Choroid plexus epithelial cell (primary cell): ENCODE measurements around the gene PEX10.
A peak's percentile ranks its signal among the peaks of the same experiment; 100 is the strongest.

Experiments
- DNase-seq: peaks from one replicate; pipeline ENCODE4 v3.0.0-alpha.2; 2010; ENCODE audit warnings: low read depth
- H3K4me3 ChIP-seq: 2 replicates; pipeline ENCODE4 v1.5.1; 2011; ENCODE audit warnings: low read depth, mild to moderate bottlenecking, control low read depth, low read length, moderate library complexity
- CTCF ChIP-seq: conservative IDR thresholded peaks from 2 replicates; pipeline ENCODE4 v1.5.1; 2011; ENCODE audit warnings: low read depth, mild to moderate bottlenecking, control low read depth, inconsistent platforms, low read length, moderate library complexity

The PEX10 gene

GRCh38 chr1:2455757-2456156 lies 43.4 kb upstream of the PEX10 start:
- no peak for DNase-seq
- H3K4me3 ChIP-seq, result no peak overlapping the region
- TF ChIP-seq CTCF, result no peak

- H3K4me3 ChIP-seq, result no peak overlapping the region
- TF ChIP-seq CTCF, result no peak
- no peak for DNase-seq
These were observed 41.9 kb upstream of the PEX10 start for GRCh38 chr1:2454227-2454626.

- H3K4me3 ChIP-seq, result no peak overlapping the region
- no peak for DNase-seq
- no peak for TF ChIP-seq CTCF
These were observed 40.6 kb upstream of the PEX10 start for GRCh38 chr1:2452932-2453315.

GRCh38 chr1:2452201-2452931 lies 40.0 kb upstream of the PEX10 start:
- DNase-seq, result no peak
- H3K4me3 ChIP-seq, result no peak overlapping the region
- no peak for TF ChIP-seq CTCF

- DNase-seq, result peak; percentile 61
- H3K4me3 ChIP-seq, result no peak overlapping the region
These were observed 39.4 kb upstream of the PEX10 start for GRCh38 chr1:2451741-2452140.

GRCh38 chr1:2449636-2450454 lies 37.5 kb upstream of the PEX10 start:
- no peak overlapping the region for H3K4me3 ChIP-seq
- TF ChIP-seq CTCF, result no peak
- no peak for DNase-seq

More at GRCh38 chr1:2451741-2452140, 39.4 kb upstream of the PEX10 start:
- TF ChIP-seq CTCF, result no peak

GRCh38 chr1:2448098-2448445 lies 35.7 kb upstream of the PEX10 start:
- TF ChIP-seq CTCF, result no peak
- DNase-seq, result no peak
- H3K4me3 ChIP-seq, result no peak overlapping the region
